K562 (cell line): ENCODE data around the gene CD24. TPM values are rescaled to one million over a fixed set of nuclear protein-coding genes. Genes with fewer than 3 reads are reported as not detected.

ENCODE experiments used
- CAMTA2 ChIP-seq: fragments of 250-450 bp; sonication (Bioruptor Pico); conservative IDR thresholded peaks from 2 replicates; pipeline ENCODE4 v1.5.1; 2022
- CBX5 ChIP-seq: IDR thresholded peaks from 2 replicates; pipeline ENCODE4 v1.6.1; 2014; ENCODE audit warnings: low read depth, borderline replicate concordance
- CC2D1A ChIP-seq: fragments of 450-650 bp; IDR thresholded peaks from 2 replicates; pipeline ENCODE4 v1.6.1; 2017; ENCODE audit warnings: mild to moderate bottlenecking
- FOXP1 ChIP-seq: sonication (generic); formaldehyde crosslinking; IDR thresholded peaks from 2 replicates; pipeline ENCODE4 v1.8.0; 2022; ENCODE audit warnings: mild to moderate bottlenecking, missing genetic modification reagents
- MITF ChIP-seq: IDR thresholded peaks from 2 replicates; pipeline ENCODE4 v1.6.1; 2014; ENCODE audit warnings: antibody characterized with exemption
- TARDBP ChIP-seq: fragments of 450-650 bp; IDR thresholded peaks from 2 replicates; pipeline ENCODE4 v1.6.1; 2016
- ZFX ChIP-seq: sonication (generic); formaldehyde crosslinking; IDR thresholded peaks from 2 replicates; pipeline ENCODE4 v1.8.0; 2022; ENCODE audit warnings: mild to moderate bottlenecking, missing genetic modification reagents, moderate library complexity
- ZNF282 ChIP-seq: sonication (generic); formaldehyde crosslinking; IDR thresholded peaks from 2 replicates; pipeline ENCODE4 v1.8.1; 2023; ENCODE audit warnings: missing genetic modification reagents
- polyA plus RNA-seq, 8 experiments: library from polyadenylated mRNA; depleted of rRNA in 4 of 8; stranded (reverse) in 5 of 8; unstranded in 3 of 8; fragments of >200 nt; fragmentation: Nextera tagmentation in 2 of 8; fragmentation: Illumina TruSeq in 1 of 8; extraction: Ambion mirVana in 2 of 8; extraction: Trizol in 1 of 8; gene quantifications; 2 replicates each; pipeline versions ENCODE4 v1.2.1 to v1.2.3, GENCODE V29; 2011 to 2014; ENCODE audit warnings: inconsistent platforms in 1 of 8, missing spikeins in 1 of 8
- total RNA-seq, 7 experiments: library from RNA; depleted of rRNA in 6 of 7; stranded (reverse); fragments of >200 nt in 6 of 7; fragmentation: Illumina TruSeq in 2 of 7; extraction: Trizol in 2 of 7; gene quantifications; 2 replicates each; pipeline versions ENCODE4 v1.2.1 to v1.2.3, GENCODE V29; 2011 to 2021; ENCODE audit warnings: low replicate concordance in 1 of 7
- TF ChIP-seq, protein P1 (sequence below): fragments of 450-650 bp; IDR thresholded peaks from 2 replicates; pipeline ENCODE4 v1.6.1; 2016; ENCODE audit warnings: mild to moderate bottlenecking, moderate library complexity

CD24 gene
- total and polyA plus RNA-seq, 9 of the 15 experiments (the other 6 are each of a cell fraction or from before 2014, with no cell fraction given), result 8.8 to 155 (median 27.1) TPM

DNA sequence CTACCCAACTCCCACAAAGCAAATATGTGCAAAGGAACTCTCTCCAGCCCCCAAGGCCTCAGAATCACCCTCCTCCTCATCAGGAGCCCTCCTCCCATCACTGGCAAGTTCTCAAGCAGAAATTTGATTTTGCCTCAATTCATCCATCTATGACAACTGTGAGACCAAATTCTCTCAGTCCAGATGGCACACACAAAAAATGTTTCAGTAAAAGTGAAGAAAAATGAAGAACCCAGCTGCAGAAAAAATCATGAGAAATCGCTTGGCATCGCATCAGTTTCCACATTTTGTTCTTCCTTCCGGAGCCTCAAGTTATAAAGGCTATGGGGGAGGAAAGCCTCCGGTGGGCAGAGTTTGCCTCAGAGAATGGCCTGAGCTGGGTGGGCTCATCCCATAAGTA lies 6.4 kb upstream of the CD24 start (continued):
- TF ChIP-seq, protein P1, sequence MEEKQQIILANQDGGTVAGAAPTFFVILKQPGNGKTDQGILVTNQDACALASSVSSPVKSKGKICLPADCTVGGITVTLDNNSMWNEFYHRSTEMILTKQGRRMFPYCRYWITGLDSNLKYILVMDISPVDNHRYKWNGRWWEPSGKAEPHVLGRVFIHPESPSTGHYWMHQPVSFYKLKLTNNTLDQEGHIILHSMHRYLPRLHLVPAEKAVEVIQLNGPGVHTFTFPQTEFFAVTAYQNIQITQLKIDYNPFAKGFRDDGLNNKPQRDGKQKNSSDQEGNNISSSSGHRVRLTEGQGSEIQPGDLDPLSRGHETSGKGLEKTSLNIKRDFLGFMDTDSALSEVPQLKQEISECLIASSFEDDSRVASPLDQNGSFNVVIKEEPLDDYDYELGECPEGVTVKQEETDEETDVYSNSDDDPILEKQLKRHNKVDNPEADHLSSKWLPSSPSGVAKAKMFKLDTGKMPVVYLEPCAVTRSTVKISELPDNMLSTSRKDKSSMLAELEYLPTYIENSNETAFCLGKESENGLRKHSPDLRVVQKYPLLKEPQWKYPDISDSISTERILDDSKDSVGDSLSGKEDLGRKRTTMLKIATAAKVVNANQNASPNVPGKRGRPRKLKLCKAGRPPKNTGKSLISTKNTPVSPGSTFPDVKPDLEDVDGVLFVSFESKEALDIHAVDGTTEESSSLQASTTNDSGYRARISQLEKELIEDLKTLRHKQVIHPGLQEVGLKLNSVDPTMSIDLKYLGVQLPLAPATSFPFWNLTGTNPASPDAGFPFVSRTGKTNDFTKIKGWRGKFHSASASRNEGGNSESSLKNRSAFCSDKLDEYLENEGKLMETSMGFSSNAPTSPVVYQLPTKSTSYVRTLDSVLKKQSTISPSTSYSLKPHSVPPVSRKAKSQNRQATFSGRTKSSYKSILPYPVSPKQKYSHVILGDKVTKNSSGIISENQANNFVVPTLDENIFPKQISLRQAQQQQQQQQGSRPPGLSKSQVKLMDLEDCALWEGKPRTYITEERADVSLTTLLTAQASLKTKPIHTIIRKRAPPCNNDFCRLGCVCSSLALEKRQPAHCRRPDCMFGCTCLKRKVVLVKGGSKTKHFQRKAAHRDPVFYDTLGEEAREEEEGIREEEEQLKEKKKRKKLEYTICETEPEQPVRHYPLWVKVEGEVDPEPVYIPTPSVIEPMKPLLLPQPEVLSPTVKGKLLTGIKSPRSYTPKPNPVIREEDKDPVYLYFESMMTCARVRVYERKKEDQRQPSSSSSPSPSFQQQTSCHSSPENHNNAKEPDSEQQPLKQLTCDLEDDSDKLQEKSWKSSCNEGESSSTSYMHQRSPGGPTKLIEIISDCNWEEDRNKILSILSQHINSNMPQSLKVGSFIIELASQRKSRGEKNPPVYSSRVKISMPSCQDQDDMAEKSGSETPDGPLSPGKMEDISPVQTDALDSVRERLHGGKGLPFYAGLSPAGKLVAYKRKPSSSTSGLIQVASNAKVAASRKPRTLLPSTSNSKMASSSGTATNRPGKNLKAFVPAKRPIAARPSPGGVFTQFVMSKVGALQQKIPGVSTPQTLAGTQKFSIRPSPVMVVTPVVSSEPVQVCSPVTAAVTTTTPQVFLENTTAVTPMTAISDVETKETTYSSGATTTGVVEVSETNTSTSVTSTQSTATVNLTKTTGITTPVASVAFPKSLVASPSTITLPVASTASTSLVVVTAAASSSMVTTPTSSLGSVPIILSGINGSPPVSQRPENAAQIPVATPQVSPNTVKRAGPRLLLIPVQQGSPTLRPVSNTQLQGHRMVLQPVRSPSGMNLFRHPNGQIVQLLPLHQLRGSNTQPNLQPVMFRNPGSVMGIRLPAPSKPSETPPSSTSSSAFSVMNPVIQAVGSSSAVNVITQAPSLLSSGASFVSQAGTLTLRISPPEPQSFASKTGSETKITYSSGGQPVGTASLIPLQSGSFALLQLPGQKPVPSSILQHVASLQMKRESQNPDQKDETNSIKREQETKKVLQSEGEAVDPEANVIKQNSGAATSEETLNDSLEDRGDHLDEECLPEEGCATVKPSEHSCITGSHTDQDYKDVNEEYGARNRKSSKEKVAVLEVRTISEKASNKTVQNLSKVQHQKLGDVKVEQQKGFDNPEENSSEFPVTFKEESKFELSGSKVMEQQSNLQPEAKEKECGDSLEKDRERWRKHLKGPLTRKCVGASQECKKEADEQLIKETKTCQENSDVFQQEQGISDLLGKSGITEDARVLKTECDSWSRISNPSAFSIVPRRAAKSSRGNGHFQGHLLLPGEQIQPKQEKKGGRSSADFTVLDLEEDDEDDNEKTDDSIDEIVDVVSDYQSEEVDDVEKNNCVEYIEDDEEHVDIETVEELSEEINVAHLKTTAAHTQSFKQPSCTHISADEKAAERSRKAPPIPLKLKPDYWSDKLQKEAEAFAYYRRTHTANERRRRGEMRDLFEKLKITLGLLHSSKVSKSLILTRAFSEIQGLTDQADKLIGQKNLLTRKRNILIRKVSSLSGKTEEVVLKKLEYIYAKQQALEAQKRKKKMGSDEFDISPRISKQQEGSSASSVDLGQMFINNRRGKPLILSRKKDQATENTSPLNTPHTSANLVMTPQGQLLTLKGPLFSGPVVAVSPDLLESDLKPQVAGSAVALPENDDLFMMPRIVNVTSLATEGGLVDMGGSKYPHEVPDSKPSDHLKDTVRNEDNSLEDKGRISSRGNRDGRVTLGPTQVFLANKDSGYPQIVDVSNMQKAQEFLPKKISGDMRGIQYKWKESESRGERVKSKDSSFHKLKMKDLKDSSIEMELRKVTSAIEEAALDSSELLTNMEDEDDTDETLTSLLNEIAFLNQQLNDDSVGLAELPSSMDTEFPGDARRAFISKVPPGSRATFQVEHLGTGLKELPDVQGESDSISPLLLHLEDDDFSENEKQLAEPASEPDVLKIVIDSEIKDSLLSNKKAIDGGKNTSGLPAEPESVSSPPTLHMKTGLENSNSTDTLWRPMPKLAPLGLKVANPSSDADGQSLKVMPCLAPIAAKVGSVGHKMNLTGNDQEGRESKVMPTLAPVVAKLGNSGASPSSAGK, result no peak
- TF ChIP-seq CC2D1A, result no peak
- TF ChIP-seq CBX5, result no peak
- TF ChIP-seq FOXP1, result no peak
- no peak for TF ChIP-seq CAMTA2 (CRISPR knock-in tag)
- TF ChIP-seq TARDBP, result no peak
- no peak for TF ChIP-seq ZFX (CRISPR knock-in tag)
- TF ChIP-seq MITF, result no peak
- no peak for TF ChIP-seq ZNF282 (CRISPR knock-in tag)
